Activated CD8-positive, alpha-beta memory T cell treated with anti-CD3 and anti-CD28 coated beads, Interleukin-2, amount 50 U/mL, for 1 hour (primary cell): ENCODE measurements around the gene NDUFAF2.
"Not testable (repeated sequence)": the region's sequence is repeated elsewhere in the genome, so short reads cannot be mapped to it uniquely, and the experiment has no call there.

Experiments
- DNase-seq: peaks from one replicate; pipeline ENCODE4 v3.0.0-alpha.2; 2020; ENCODE audit errors: extremely low read depth

The NDUFAF2 gene

GRCh38 chr5:60944904-60945812 lies at the start of gene NDUFAF2, which contains the start of gene ERCC8:
TSS of gene NDUFAF2 (plus strand) at chr5:60945205. CDS start at chr5:60945256, 51 bp downstream.
TSS of gene ERCC8 (minus strand) at chr5:60945070. CDS start at chr5:60945008, 62 bp downstream.
- DNase-seq: peak; percentile 73

- no peak for DNase-seq
Measured at GRCh38 chr5:60896991-60897390, 48.0 kb upstream of the NDUFAF2 start.

GRCh38 chr5:60903356-60903755 lies 41.6 kb upstream of the NDUFAF2 start:
- no peak for DNase-seq

- DNase-seq: no peak
Measured at GRCh38 chr5:60916646-60917045, 28.4 kb upstream of the NDUFAF2 start.

GRCh38 chr5:60918466-60918865 lies 26.5 kb upstream of the NDUFAF2 start:
- DNase-seq: no peak

GRCh38 chr5:60927450-60927849 lies 17.6 kb upstream of the NDUFAF2 start:
- no peak for DNase-seq

GRCh38 chr5:60929024-60929423 lies 16.0 kb upstream of the NDUFAF2 start:
- no peak for DNase-seq

- no peak for DNase-seq
Measured at GRCh38 chr5:60943624-60944023, 1.4 kb upstream of the NDUFAF2 start.

- no peak for DNase-seq
Measured at GRCh38 chr5:60945813-60946187, 795 bp downstream of the NDUFAF2 start.

- no peak for DNase-seq
Measured at GRCh38 chr5:60948738-60949137, 3.7 kb downstream of the NDUFAF2 start.

- no peak for DNase-seq
Measured at GRCh38 chr5:60955239-60955638, 10.2 kb downstream of the NDUFAF2 start.

- no peak for DNase-seq
Measured at GRCh38 chr5:60958088-60958487, 13.1 kb downstream of the NDUFAF2 start.

GRCh38 chr5:60958712-60959111 lies 13.7 kb downstream of the NDUFAF2 start:
- no peak for DNase-seq

- DNase-seq: no peak
Measured at GRCh38 chr5:60959156-60959555, 14.2 kb downstream of the NDUFAF2 start.

- no peak for DNase-seq
Measured at GRCh38 chr5:60960591-60960990, 15.6 kb downstream of the NDUFAF2 start.

- DNase-seq: no peak
Measured at GRCh38 chr5:60961685-60962084, 16.7 kb downstream of the NDUFAF2 start.

- DNase-seq: no peak
Measured at GRCh38 chr5:60972231-60972630, 27.2 kb downstream of the NDUFAF2 start.

- no peak for DNase-seq
Measured at GRCh38 chr5:60977956-60978737, 33.1 kb downstream of the NDUFAF2 start.

GRCh38 chr5:60978968-60979367 lies 34.0 kb downstream of the NDUFAF2 start:
- no peak for DNase-seq

- DNase-seq: no peak
Measured at GRCh38 chr5:60980511-60980910, 35.5 kb downstream of the NDUFAF2 start.

GRCh38 chr5:60982127-60982526 lies 37.1 kb downstream of the NDUFAF2 start:
- not testable (repeated sequence) for DNase-seq

GRCh38 chr5:60989790-60990189 lies 44.8 kb downstream of the NDUFAF2 start:
- no peak for DNase-seq

GRCh38 chr5:60992871-60993270 lies 47.9 kb downstream of the NDUFAF2 start:
- DNase-seq: no peak
